Measurements from ENCODE around the gene ATP2B2. TPM values are rescaled to one million over a fixed set of nuclear protein-coding genes. Genes with fewer than 3 reads are reported as not detected.

The ATP2B2 gene
- total and polyA plus RNA-seq, 9 of the 15 experiments (the other 6 are each of a cell fraction or from before 2014, with no cell fraction given), result 0.06 TPM; not detected in 8

GRCh38 chr3:10395196-10395595 lies 110.2 kb downstream of the ATP2B2 start:
- no peak overlapping the region for H3K4me2 ChIP-seq (ENCODE audit: insufficient read depth, low read length)
- ChIA-PET POLR2A (no interaction called here), CTCF (ENCODE audit: low intra/inter-chr PET ratio) (no interaction called here)
- H3K4me3 ChIP-seq, result no peak overlapping the region
- no peaks in the 10 kb centered on the region for H3K36me3 ChIP-seq (ENCODE audit: control insufficient read depth, insufficient read depth, low read length)
- no peak overlapping the region for H2AFZ ChIP-seq (ENCODE audit: low read depth, low read length)
- TF ChIP-seq ZNF717 (CRISPR knock-in tag; IDR thresholded peaks at IDR 0.05), result no peak
- TF ChIP-seq, protein P1, sequence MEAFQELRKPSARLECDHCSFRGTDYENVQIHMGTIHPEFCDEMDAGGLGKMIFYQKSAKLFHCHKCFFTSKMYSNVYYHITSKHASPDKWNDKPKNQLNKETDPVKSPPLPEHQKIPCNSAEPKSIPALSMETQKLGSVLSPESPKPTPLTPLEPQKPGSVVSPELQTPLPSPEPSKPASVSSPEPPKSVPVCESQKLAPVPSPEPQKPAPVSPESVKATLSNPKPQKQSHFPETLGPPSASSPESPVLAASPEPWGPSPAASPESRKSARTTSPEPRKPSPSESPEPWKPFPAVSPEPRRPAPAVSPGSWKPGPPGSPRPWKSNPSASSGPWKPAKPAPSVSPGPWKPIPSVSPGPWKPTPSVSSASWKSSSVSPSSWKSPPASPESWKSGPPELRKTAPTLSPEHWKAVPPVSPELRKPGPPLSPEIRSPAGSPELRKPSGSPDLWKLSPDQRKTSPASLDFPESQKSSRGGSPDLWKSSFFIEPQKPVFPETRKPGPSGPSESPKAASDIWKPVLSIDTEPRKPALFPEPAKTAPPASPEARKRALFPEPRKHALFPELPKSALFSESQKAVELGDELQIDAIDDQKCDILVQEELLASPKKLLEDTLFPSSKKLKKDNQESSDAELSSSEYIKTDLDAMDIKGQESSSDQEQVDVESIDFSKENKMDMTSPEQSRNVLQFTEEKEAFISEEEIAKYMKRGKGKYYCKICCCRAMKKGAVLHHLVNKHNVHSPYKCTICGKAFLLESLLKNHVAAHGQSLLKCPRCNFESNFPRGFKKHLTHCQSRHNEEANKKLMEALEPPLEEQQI (IDR thresholded peaks at IDR 0.05), result no peak
- no peak for TF ChIP-seq ZNF318 (IDR thresholded peaks at IDR 0.05; ENCODE audit: borderline replicate concordance in 1 of 2, low read depth in 1 of 2)
- TF ChIP-seq NCOA4 (IDR thresholded peaks at IDR 0.05; ENCODE audit: partially characterized antibody), result no peak
- no peak for TF ChIP-seq JUND (IDR thresholded peaks at IDR 0.05; ENCODE audit: borderline replicate concordance, low read depth, low read length)
- no peak for TF ChIP-seq JUND (tag; IDR thresholded peaks at IDR 0.05; ENCODE audit: borderline replicate concordance, low read depth, low read length)
- ATAC-seq (no peak), DNase-seq (ENCODE audit: extremely low read depth in 1 of 4, low spot score in 3 of 4) (no peak), FAIRE-seq (no peak)
- H4K20me1 ChIP-seq (replicated peaks; ENCODE audit: control insufficient read depth, insufficient read depth, low read length), result peaks cover 13% of the 10 kb centered on the region; the same call in 1 of the 2 replicates
- under 1% methylated on average over 7 of the region's 7 CpGs for WGBS (ENCODE audit: insufficient coverage, low coverage, missing lambda C conversion rate)
- in situ Hi-C loops (cut with MboI), result no loop called here
- intact Hi-C loops (cut with micrococcal nuclease), result no loop called here
- no peaks in the 10 kb centered on the region for H3K9me3 ChIP-seq (replicated peaks; ENCODE audit: control insufficient read depth, insufficient read depth, low read depth, low read length)
- no peaks in the 10 kb centered on the region for H3K79me2 ChIP-seq (ENCODE audit: control insufficient read depth, insufficient read depth, low read length)
- no peaks in the 10 kb centered on the region; a peak in 1 of 5 replicates for H3K4me1 ChIP-seq (replicated peaks in 1 of 2; ENCODE audit: control insufficient read depth in 2 of 2, insufficient read depth in 2 of 2, low read length in 2 of 2)
- no TSS peak for BruUV-seq (replicated peaks)
- H3K27ac ChIP-seq (ENCODE audit: extremely low read depth, low read depth, low read length), result no peak overlapping the region
- no peak overlapping the region for H3K9ac ChIP-seq (ENCODE audit: insufficient read depth in 1 of 2, low read depth in 2 of 2, low read length in 2 of 2)
- no peaks in the 10 kb centered on the region for H3K9me1 ChIP-seq (ENCODE audit: control insufficient read depth, insufficient read depth, low read length)
- H3K27me3 ChIP-seq (ENCODE audit: control insufficient read depth in 2 of 2, insufficient read depth in 2 of 2, low read length in 2 of 2), result peaks cover 10 to 90% of the 10 kb centered on the region in 2 experiments; a peak in 3 of 5 replicates
